T-helper 1 cell treated with Interleukin-12 subunit alpha and Interleukin-12 subunit beta and Interleukin-4 antibody, amounts not matched to agents 30 μg/mL and 1 μg/mL, for 36 hours (primary cell): ENCODE data around the gene CLDN24.

Experiments used
- H3K27ac Mint-ChIP-seq: one replicate; pipeline ENCODE4 v1.8.0; 2021; ENCODE audit warnings: mild to moderate bottlenecking, mixed read lengths
- H3K27me3 Mint-ChIP-seq: one replicate; pipeline ENCODE4 v1.8.0; 2021; ENCODE audit warnings: low read depth, mixed read lengths
- H3K36me3 Mint-ChIP-seq: one replicate; pipeline ENCODE4 v1.8.0; 2021; ENCODE audit warnings: low read depth, mixed read lengths
- H3K4me1 Mint-ChIP-seq: one replicate; pipeline ENCODE4 v1.8.0; 2021; ENCODE audit warnings: low read depth, mixed read lengths
- H3K4me3 Mint-ChIP-seq: one replicate; pipeline ENCODE4 v1.8.0; 2021; ENCODE audit warnings: mild to moderate bottlenecking, moderate library complexity, mixed read lengths
- H3K9me3 Mint-ChIP-seq: one replicate; pipeline ENCODE4 v1.8.0; 2021; ENCODE audit warnings: mixed read lengths

The CLDN24 gene

DNA sequence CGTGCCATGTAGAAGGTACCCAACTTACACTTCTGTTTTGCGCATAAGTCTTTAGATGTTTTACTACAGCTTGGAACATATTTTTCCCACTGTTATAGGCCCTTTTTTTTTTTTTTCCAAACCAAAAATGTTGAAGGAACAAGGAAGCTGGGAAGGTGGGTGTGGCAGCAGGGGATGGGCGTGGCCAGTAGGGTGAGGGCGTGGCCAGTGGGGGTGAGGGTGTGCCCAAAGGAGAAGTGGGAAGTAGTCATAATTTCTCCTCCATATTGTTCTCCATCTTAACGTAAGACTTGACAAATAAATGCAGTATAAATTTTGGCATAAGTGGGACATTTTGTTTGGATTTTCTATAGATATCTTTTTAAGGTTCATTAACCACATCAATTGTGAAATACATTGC, 32.5 kb downstream of the CLDN24 start:
- no peaks in the 10 kb centered on the region for H3K27me3 Mint-ChIP-seq
- no peak overlapping the region for H3K4me3 Mint-ChIP-seq
- no peaks in the 10 kb centered on the region for H3K4me1 Mint-ChIP-seq
- H3K36me3 Mint-ChIP-seq = no peaks in the 10 kb centered on the region
- no peak overlapping the region for H3K27ac Mint-ChIP-seq
- H3K9me3 Mint-ChIP-seq = no peaks in the 10 kb centered on the region

DNA sequence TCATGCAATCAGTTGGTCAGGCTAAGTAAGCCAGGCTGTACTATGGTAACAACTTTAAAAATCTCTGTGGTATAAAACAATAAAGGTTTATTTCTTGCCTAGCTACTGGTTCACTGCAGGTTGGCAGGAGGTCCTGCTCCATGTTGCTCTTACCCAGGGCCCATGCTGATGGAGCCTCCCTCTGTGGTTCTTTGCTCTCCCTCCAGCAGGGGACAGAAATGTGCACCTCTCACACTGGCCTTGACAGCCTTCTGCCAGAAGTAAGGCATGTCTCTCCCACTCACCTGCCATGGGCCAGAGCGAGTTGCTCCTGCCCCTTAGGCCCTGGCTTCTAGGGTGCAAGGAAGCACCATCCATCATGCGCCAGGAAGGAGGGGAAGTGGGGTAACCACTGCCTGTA, 33.3 kb downstream of the CLDN24 start:
- Mint-ChIP-seq H3K4me1 (no peaks in the 10 kb centered on the region), H3K4me3 (no peak overlapping the region), H3K27ac (no peak overlapping the region), H3K9me3 (no peaks in the 10 kb centered on the region), H3K27me3 (no peaks in the 10 kb centered on the region), H3K36me3 (no peaks in the 10 kb centered on the region)

DNA sequence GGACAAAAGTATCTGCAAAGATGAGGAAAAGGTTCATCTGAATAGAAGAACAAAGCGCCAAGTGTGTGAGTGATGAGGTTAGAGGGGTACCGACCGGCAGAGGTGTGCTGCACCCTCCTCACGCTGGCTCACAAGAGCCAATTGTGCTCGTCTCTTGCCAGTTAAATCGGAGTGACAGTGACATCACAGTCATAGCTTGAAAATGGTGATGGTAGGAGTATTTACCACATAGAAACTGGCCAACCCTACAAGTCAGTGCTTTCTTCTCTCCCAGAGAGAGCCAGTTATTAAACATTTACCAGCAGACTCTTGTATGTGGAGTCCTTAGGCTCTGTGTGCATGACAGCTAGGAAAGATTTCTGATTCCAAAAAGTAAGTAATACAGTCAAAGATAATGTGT, 34.5 kb downstream of the CLDN24 start:
- Mint-ChIP-seq H3K4me3 (no peak overlapping the region), H3K36me3 (no peaks in the 10 kb centered on the region), H3K4me1 (no peaks in the 10 kb centered on the region), H3K27me3 (no peaks in the 10 kb centered on the region), H3K27ac (no peak overlapping the region), H3K9me3 (no peaks in the 10 kb centered on the region)

DNA sequence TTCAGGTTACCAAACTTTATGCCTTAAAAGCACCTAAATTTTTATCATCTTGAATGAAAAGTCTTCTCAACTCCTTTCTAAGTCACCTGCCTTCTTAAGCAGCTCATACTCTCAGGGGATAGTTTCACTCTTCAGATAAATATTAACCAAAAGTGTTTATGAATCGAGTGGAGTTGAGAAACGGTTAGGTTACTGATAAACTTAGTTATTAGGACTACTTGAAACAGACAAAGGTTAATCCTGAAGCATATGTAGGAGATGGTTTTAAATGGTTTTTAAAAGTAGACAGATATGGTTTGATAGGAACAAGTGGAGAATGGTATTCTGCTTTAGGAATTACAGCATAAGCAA, 34.9 kb downstream of the CLDN24 start:
- no peak overlapping the region for H3K4me3 Mint-ChIP-seq
- no peaks in the 10 kb centered on the region for H3K9me3 Mint-ChIP-seq
- H3K36me3 Mint-ChIP-seq = no peaks in the 10 kb centered on the region
- H3K27ac Mint-ChIP-seq = no peak overlapping the region
- peaks cover 4% of the 10 kb centered on the region for H3K27me3 Mint-ChIP-seq
- no peaks in the 10 kb centered on the region for H3K4me1 Mint-ChIP-seq

DNA sequence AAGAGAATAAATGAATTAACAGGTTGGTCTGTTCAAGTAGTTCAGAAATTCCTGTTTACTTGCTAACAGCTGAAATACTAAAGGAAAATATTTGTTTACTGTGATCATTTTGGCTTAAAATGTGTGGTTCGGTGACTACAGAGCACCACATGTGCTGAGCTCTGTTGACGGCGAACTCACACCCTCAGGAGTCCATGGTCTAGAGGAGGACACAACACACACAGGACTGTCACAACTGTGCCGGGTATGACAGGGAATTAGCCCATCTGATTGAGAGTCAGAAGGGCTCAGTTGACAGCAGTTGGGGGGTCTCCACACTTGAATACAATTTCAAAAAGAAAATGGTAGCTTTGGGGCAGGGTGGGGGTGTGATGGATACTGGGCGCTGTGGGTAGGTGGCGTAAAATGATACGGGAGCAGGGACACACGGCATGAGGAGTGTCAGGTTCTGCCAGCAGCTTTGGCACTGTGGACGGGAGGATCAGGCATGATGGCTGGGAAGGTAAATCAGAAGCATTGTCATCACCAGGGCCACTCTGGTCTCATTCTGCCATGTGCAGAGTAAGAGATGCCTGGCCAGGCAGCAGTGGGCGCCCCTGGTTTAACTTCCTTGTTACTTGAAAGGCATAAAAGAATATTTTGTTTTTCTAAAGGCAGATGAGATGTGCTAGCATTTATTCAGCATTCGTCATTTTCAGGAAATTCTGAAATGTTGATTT, 35.5 kb downstream of the CLDN24 start:
- Mint-ChIP-seq H3K27me3 (peaks cover 6% of the 10 kb centered on the region), H3K36me3 (no peaks in the 10 kb centered on the region), H3K4me3 (no peak overlapping the region), H3K27ac (no peak overlapping the region), H3K9me3 (no peaks in the 10 kb centered on the region), H3K4me1 (no peaks in the 10 kb centered on the region)

DNA sequence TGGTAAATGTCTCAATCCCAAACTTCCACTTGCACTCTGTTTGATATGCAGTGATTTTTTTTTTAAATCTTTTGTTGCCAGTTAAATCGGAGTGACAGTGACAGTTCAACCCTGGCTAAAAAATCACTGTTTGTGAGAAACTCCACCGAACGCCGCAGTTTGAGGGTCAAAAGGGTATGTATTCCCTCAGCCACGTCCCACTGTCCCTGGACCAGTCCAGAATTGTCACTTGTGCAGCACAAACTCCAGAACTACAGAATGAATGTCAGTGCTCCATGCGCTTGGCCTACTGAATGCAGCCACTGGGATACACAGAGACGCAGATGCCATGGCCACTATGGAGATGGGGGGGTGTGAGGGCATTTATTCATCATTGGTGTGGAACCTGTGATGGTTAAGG, 36.3 kb downstream of the CLDN24 start:
- no peaks in the 10 kb centered on the region for H3K36me3 Mint-ChIP-seq
- H3K4me3 Mint-ChIP-seq = no peak overlapping the region
- peaks cover 6% of the 10 kb centered on the region for H3K27me3 Mint-ChIP-seq
- H3K9me3 Mint-ChIP-seq = no peaks in the 10 kb centered on the region
- no peak overlapping the region for H3K27ac Mint-ChIP-seq
- no peaks in the 10 kb centered on the region for H3K4me1 Mint-ChIP-seq

DNA sequence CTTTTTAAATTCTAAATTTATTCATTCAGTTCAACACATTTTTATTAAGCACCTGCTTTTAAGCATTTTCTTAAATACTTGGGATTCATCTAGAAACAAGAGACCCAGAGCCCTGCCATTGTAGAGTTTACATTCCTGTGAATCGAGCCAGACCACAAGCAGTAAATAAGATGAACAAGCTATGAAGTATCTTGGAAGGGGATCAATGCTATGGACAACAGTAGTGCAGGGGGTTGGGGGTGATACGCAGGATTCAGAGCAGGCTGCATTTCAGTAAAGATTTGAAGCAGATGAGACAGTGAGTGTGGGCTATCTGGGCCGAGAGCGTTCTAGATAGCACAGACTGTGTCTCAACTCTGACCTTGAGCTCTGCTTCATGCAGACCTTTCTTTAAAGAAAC, 37.3 kb downstream of the CLDN24 start:
- H3K9me3 Mint-ChIP-seq = no peaks in the 10 kb centered on the region
- H3K4me3 Mint-ChIP-seq = no peak overlapping the region
- no peak overlapping the region for H3K27ac Mint-ChIP-seq
- no peaks in the 10 kb centered on the region for H3K4me1 Mint-ChIP-seq
- peaks cover 6% of the 10 kb centered on the region for H3K27me3 Mint-ChIP-seq
- H3K36me3 Mint-ChIP-seq = no peaks in the 10 kb centered on the region

DNA sequence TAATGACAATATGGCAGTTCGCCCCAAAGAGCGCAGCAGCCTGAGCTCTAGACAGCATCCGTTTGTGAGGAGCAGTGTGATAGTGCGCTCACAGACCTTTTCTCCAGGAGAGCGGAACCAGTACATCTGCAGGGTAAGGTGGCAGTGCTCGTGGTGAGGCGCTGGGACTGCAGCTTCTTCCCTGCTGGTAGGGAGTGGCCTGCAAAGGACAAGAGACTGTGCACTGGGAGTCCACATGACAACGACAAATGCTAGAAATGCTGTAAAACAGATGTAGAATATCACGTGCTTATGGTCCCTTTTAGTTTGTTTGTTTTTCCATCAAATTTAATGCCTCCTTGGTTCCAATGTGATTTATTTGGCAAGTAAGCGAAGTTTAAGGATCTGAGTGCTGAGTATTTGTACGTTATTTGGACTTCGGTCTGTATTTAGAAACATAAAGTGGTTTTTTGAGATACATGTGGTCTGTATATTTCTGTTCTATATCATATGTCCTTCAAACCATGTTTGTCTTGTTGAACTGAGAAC, 37.9 kb downstream of the CLDN24 start:
- H3K27me3 Mint-ChIP-seq = peaks cover 6% of the 10 kb centered on the region

DNA sequence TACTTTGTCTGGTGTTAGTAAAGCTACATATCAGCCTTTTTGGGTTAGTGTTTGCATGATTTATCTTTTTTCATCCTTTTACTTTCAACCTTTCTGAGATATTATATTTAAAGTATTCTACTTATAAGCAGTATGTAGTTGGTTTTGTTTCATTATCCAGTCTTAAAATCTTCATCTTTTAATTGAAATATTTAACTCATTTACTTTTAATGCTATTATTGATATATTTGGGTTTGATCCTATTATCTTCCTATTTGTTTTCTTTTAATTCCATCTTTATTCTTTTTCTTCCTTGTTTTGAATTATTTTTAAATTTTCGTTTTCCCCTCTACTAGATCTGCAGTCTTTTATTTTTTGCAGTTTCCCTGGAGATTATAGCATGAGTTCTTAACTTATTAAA, 46.1 kb downstream of the CLDN24 start:
- Mint-ChIP-seq H3K36me3 (no peaks in the 10 kb centered on the region), H3K27me3 (no peaks in the 10 kb centered on the region), H3K4me3 (no peak overlapping the region), H3K27ac (no peak overlapping the region), H3K4me1 (no peaks in the 10 kb centered on the region), H3K9me3 (peaks cover 5% of the 10 kb centered on the region)

More for the DNA sequence above, 37.9 kb downstream of the CLDN24 start:
- H3K4me1 Mint-ChIP-seq = no peaks in the 10 kb centered on the region
- no peak overlapping the region for H3K27ac Mint-ChIP-seq
- no peak overlapping the region for H3K4me3 Mint-ChIP-seq
- H3K36me3 Mint-ChIP-seq = no peaks in the 10 kb centered on the region
- no peaks in the 10 kb centered on the region for H3K9me3 Mint-ChIP-seq

DNA sequence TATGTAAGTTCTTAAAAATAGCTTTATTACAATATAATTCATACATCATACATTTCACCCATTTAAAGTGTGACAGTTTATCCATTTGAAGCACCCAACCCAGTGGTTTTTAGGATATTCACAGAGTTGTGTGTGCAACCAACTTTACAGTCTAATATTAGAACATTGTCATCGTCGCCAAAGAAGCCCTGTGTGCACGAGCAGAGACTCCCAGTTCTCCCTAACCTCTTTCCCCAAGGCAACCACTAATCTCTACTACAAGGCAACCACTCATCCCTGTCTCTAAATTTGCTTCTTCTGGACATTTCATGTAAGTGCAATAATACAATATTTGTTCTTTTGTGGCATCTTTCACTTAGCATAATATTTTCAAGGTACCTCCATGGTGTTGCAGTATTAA, 49.8 kb downstream of the CLDN24 start:
- no peaks in the 10 kb centered on the region for H3K4me1 Mint-ChIP-seq
- H3K27me3 Mint-ChIP-seq = no peaks in the 10 kb centered on the region
- peaks cover 5% of the 10 kb centered on the region for H3K9me3 Mint-ChIP-seq
- H3K36me3 Mint-ChIP-seq = no peaks in the 10 kb centered on the region
- H3K27ac Mint-ChIP-seq = no peak overlapping the region
- H3K4me3 Mint-ChIP-seq = no peak overlapping the region
